Right lobe of liver (tissue), 6 donors: Measurements from ENCODE around the gene STK24. TPM values are rescaled to one million over a fixed set of nuclear protein-coding genes. Genes with fewer than 3 reads are reported as not detected.

Experiments
- ATAC-seq, 4 donors: fragments of 200-7000 bp; cut with Tn5 transposase; one replicate each; pipeline ENCODE4 v1.9.1; 2020; ENCODE audit warnings: mild to moderate bottlenecking in 4 of 4, moderate library complexity in 4 of 4
- DNase-seq, 3 donors: peaks; one replicate each; pipeline ENCODE4 v3.0.0-alpha.2; 2020
- H3K27ac ChIP-seq, 3 donors: fragments of 200-600 bp; one replicate each; pipeline ENCODE4 v1.8.0; 2022
- H3K27me3 ChIP-seq, 2 donors: fragments of 200-600 bp; one replicate each; pipeline ENCODE4 v1.8.0; 2022
- H3K36me3 ChIP-seq, 4 donors: fragments of 200-600 bp; sonication (generic) in 1 of 4; one replicate each; pipeline versions ENCODE4 v1.5.1 to v1.8.0; 2017 to 2022; ENCODE audit warnings: control low read depth in 1 of 4
- H3K4me1 ChIP-seq, 4 donors: fragments of 200-600 bp; sonication (generic) in 1 of 4; one replicate each; pipeline versions ENCODE4 v1.5.1 to v1.8.0; 2017 to 2022; ENCODE audit warnings: control low read depth in 1 of 4
- H3K4me3 ChIP-seq, 3 donors: fragments of 200-600 bp; one replicate each; pipeline ENCODE4 v1.8.0; 2022
- H3K9me3 ChIP-seq, 4 donors: fragments of 200-600 bp; sonication (generic) in 1 of 4; one replicate each; pipeline versions ENCODE4 v1.5.1 to v1.8.0; 2017 to 2022; ENCODE audit warnings: control low read depth in 1 of 4
- CTCF ChIP-seq, 4 donors: fragments of 200-600 bp in 3 of 4; fragments of 450-650 bp in 1 of 4; IDR thresholded peaks; one replicate each; pipeline versions ENCODE4 v1.5.1 to v1.8.0; 2016 to 2022; ENCODE audit warnings: antibody characterized with exemption in 4 of 4, mild to moderate bottlenecking in 2 of 4
- POLR2A ChIP-seq: fragments of 450-650 bp; IDR thresholded peaks from one replicate; pipeline ENCODE4 v1.6.1; 2017; ENCODE audit warnings: antibody characterized with exemption, mild to moderate bottlenecking
- WGBS: methylation state at CpG from one replicate; pipeline ENCODE4 v1.1.6; 2018; ENCODE audit warnings: low coverage, low lambda C conversion rate; ENCODE audit not compliant: insufficient coverage; ENCODE audit errors: missing lambda C conversion rate; 5-methylcytosine and 5-hydroxymethylcytosine counted together
- intact Hi-C, 2 donors: fragments of 100-400 bp; cut with DNase I; formaldehyde crosslinking; loops; one replicate each; pipeline versions ENCODE4 v1.11.2 to v1.14.1; 2022
- total RNA-seq, 6 experiments: library from RNA; depleted of rRNA in 2 of 6; stranded (reverse); fragments of >200 nt in 2 of 6; fragmentation: NEBNext Ultra II Directional in 3 of 6; extraction: Animal tissue kit (Norgen Biotek cat#: 25700) in 3 of 6; gene quantifications; one replicate each; pipeline versions ENCODE4 v1.1.0 to v1.2.4, GENCODE V29; 2016 to 2023
- donor health status: DM: no; HTN: yes; CAD: no.
- donor health status: DM: no; HTN: no; CAD: no.
- donor health status: DM: no; HTN: no; CAD: no.
- donor health status: DM: no; HTN: yes; CAD: no.
- donor health status: DM: no; HTN: yes; CAD: no.

STK24 gene
- total RNA-seq, 6 experiments from 2014 or later, result 14.8 to 40.8 (median 28.6) TPM

DNA sequence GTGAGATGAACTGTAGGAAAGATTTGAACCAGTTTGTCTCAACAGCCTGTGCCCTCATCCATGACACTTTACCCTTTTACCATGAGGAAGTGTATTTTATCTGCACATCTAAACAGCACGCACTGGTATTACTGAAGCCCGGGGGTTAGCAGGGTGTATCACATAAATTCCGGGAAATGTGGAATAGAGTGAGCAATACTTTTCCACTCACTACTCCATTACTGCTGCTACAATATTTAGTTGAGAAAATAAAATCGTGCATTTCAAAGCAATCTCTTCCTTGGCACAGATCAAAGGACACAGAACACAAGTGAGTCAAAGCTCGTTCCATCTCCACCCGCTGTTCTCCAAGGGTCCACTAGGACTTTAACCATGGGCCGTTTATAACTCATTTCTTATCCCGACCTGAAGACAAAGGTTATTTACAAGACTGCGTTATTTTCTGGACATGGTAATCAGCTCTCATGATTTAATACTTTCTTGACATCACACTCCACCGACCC is 35.2 kb downstream of the STK24 start:
- ATAC-seq, result peak in 1 of 4 donors; percentile 50
- no peak for TF ChIP-seq POLR2A
- no peak for TF ChIP-seq CTCF (IDR thresholded peaks at IDR 0.05)
- Histone ChIP-seq H3K27me3 (no peaks in the 10 kb centered on the region), H3K4me1 (peaks cover 0 to 29% (median 7%) of the 10 kb centered on the region in 4 donors), H3K9me3 (no peaks in the 10 kb centered on the region), H3K4me3 (no peak overlapping the region), H3K27ac (no peak overlapping the region), H3K36me3 (no peaks in the 10 kb centered on the region)
- 69% methylated on average over 10 of the region's 10 CpGs for WGBS
- no peak for DNase-seq
- intact Hi-C loops, result no loop called here

DNA sequence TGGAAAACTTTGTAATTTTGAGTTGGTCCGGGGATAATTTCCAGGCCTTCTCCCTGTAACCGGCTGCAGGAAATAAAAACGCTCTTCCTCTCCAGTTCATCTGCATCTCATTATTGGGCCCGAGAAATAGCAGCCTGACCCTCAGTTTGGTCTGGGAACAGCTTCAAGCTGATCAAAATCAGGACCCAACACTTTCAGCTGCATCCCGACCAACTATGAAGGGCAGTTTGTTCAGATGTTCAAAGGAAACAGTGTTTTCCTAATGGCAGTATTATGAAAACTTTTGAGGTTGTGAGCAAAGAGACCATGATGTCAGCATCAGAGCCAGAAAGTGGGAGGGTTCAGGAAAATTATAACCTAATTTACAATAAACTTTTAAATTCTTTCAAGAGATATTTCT is 35.7 kb downstream of the STK24 start:
- TF ChIP-seq CTCF (IDR thresholded peaks at IDR 0.05) (no peak), POLR2A (no peak)
- H3K9me3 ChIP-seq, result no peaks in the 10 kb centered on the region
- no peaks in the 10 kb centered on the region for H3K27me3 ChIP-seq
- intact Hi-C loops, result no loop called here
- no peak overlapping the region for H3K4me3 ChIP-seq
- WGBS, result 40% methylated on average over 5 of the region's 5 CpGs
- ATAC-seq (no peak), DNase-seq (no peak)
- peaks cover 0 to 34% (median 8%) of the 10 kb centered on the region in 4 donors for H3K4me1 ChIP-seq
- no peak overlapping the region for H3K27ac ChIP-seq
- no peaks in the 10 kb centered on the region for H3K36me3 ChIP-seq

DNA sequence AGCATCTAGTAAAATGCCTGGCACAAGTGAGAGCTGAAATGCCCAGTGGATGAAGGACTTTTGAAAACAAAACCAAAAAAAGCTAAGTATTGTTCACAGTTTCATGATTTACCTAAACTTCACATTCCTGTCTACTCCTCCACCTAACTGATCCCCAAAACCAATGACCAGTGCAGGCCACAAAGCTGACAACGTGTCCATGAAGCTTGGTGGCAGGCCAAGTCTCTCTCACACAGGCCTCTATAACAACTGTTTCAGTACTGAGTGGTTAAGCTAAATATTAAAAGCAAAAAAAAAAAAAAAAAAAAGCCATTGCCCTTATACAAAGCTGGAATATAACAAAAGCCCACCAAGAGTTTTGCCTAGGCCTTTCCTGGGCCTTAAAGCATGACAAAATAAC is 36.4 kb downstream of the STK24 start:
- Histone ChIP-seq H3K4me3 (no peak overlapping the region), H3K36me3 (no peaks in the 10 kb centered on the region), H3K27me3 (no peaks in the 10 kb centered on the region), H3K27ac (no peak overlapping the region), H3K4me1 (peaks cover 0 to 41% (median 11%) of the 10 kb centered on the region in 4 donors), H3K9me3 (no peaks in the 10 kb centered on the region)
- WGBS, result 20% methylated on average over 1 of the region's 1 CpG
- no peak for ATAC-seq
- intact Hi-C loops, result no loop called here
- no peak for DNase-seq
- TF ChIP-seq CTCF (IDR thresholded peaks at IDR 0.05), result no peak
- no peak for TF ChIP-seq POLR2A

GRCh38 chr13:98539666-98540065 is 37.2 kb downstream of the STK24 start:
- DNase-seq, result no peak
- H3K4me1 ChIP-seq, result peaks cover 2 to 43% (median 12%) of the 10 kb centered on the region in 4 donors
- no peak overlapping the region for H3K27ac ChIP-seq
- TF ChIP-seq POLR2A (no peak), CTCF (IDR thresholded peaks at IDR 0.05) (no peak)
- no peaks in the 10 kb centered on the region for H3K27me3 ChIP-seq
- H3K9me3 ChIP-seq, result no peaks in the 10 kb centered on the region
- no peaks in the 10 kb centered on the region for H3K36me3 ChIP-seq
- no peak for ATAC-seq
- 77% methylated on average over 7 of the region's 7 CpGs for WGBS
- H3K4me3 ChIP-seq, result no peak overlapping the region
- intact Hi-C loops, result no loop called here

DNA sequence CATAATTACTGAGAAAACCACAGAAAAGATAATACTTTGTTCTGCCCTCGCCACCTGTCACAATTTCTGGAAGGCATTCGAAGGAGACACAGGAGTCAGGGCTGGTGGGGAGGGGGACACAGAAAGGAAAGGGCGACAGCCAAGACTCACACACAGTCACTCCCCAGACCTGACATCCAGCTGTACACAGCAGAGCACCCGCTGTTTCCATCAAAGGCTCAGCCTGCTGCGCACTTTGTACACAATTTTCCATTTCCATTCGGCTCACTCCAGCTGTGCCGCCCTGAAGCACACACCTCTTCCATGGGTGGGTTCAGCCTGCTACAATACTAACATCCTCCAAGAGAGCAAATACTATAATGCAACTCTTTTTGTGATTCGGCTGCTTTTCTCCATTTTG is 38.0 kb downstream of the STK24 start:
- Histone ChIP-seq H3K4me1 (peaks cover 2 to 38% (median 7%) of the 10 kb centered on the region in 4 donors), H3K27me3 (no peaks in the 10 kb centered on the region), H3K36me3 (no peaks in the 10 kb centered on the region), H3K27ac (no peak overlapping the region), H3K4me3 (no peak overlapping the region), H3K9me3 (no peaks in the 10 kb centered on the region)
- TF ChIP-seq CTCF (IDR thresholded peaks at IDR 0.05) (no peak), POLR2A (no peak)
- intact Hi-C loops, result no loop called here
- ATAC-seq (no peak), DNase-seq (no peak)
- WGBS, result 97% methylated on average over 6 of the region's 8 CpGs
